Panc1 (cell line): ENCODE results near the gene DNAI2. TPM values are rescaled to one million over a fixed set of nuclear protein-coding genes. Genes with fewer than 3 reads are reported as not detected.

ENCODE experiments used
- ATAC-seq: fragments of 200-7000 bp; cut with Tn5 transposase; 2 replicates; pipeline ENCODE4 v1.9.1; 2020; ENCODE audit warnings: mild to moderate bottlenecking, moderate library complexity
- BruUV-seq: library from RNA; stranded (reverse); fragments of 400-500 nt; replicated peaks from 2 replicates; lab custom pipeline; 2021; lab: Mats Ljungman, UMichigan
- CTCF ChIA-PET: fragments of 300-600 bp; sonication (Branson Sonifier 250); formaldehyde crosslinking; loops from one replicate; lab custom pipeline; 2022; ENCODE audit warnings: antibody characterized with exemption; lab: Charles Lee
- POLR2A ChIA-PET: fragments of 300-600 bp; sonication (Branson Sonifier 250); formaldehyde crosslinking; loops from one replicate; lab custom pipeline; 2022; ENCODE audit warnings: antibody characterized with exemption; lab: Charles Lee
- DNase-seq: peaks from one replicate; pipeline ENCODE4 v3.0.0-alpha.2; 2010; ENCODE audit warnings: low read depth, low spot score
- H3K27ac ChIP-seq: 2 replicates; pipeline ENCODE4 v1.5.1; 2011; ENCODE audit warnings: mild to moderate bottlenecking, low read length, inconsistent platforms
- H3K27me3 ChIP-seq: fragments of 200-500 bp; sonication (Bioruptor generic); 2 replicates; pipeline ENCODE4 v1.6.0; 2014; ENCODE audit warnings: low read length, inconsistent platforms; ENCODE audit not compliant: control insufficient read depth, insufficient read depth
- H3K36me3 ChIP-seq: fragments of 200-500 bp; sonication (Bioruptor generic); 2 replicates; pipeline ENCODE4 v1.5.1; 2014; ENCODE audit warnings: inconsistent platforms, mild to moderate bottlenecking, low read length, moderate library complexity; ENCODE audit not compliant: control insufficient read depth, insufficient read depth
- H3K4me1 ChIP-seq: 2 replicates; pipeline ENCODE4 v1.5.1; 2011; ENCODE audit warnings: inconsistent platforms, mild to moderate bottlenecking, low read length, moderate library complexity; ENCODE audit not compliant: control insufficient read depth, insufficient read depth
- H3K4me3 ChIP-seq, 2 experiments: 2 replicates each; pipeline ENCODE4 v1.5.1; 2011 to 2012; ENCODE audit warnings: low read depth in 2 of 2, low read length in 2 of 2, mild to moderate bottlenecking in 2 of 2, inconsistent platforms in 1 of 2, moderate library complexity in 1 of 2
- H3K9me3 ChIP-seq: fragments of 200-500 bp; sonication (Bioruptor generic); 2 replicates; pipeline ENCODE4 v1.5.1; 2014; ENCODE audit warnings: low read depth, mild to moderate bottlenecking, inconsistent platforms, low read length, moderate library complexity; ENCODE audit not compliant: control insufficient read depth, insufficient read depth
- POLR2AphosphoS5 ChIP-seq: IDR thresholded peaks from 2 replicates; pipeline ENCODE4 v1.6.1; 2012; ENCODE audit warnings: mild to moderate bottlenecking, low read depth, low read length, moderate library complexity
- SIN3A ChIP-seq: IDR thresholded peaks from 2 replicates; pipeline ENCODE4 v1.6.1; 2012; ENCODE audit warnings: low read depth, mild to moderate bottlenecking, low read length, moderate library complexity, borderline replicate concordance; ENCODE audit not compliant: insufficient read depth
- TCF7L2 ChIP-seq: IDR thresholded peaks from 2 replicates; pipeline ENCODE4 v1.6.1; 2011; ENCODE audit warnings: mild to moderate bottlenecking, low read depth, low read length, inconsistent platforms
- in situ Hi-C: cut with HindIII; loops from 2 replicates; pipeline ENCODE4 v1.10.0; 2016; ENCODE audit warnings: low sequenced_read_pairs, low pct_unique_long_range_greater_than_20kb
- intact Hi-C: fragments of 100-400 bp; cut with micrococcal nuclease; formaldehyde crosslinking; loops from one replicate; pipeline ENCODE4 v1.10.0; 2022; ENCODE audit not compliant: unreplicated experiment
- total RNA-seq: library from RNA; stranded (reverse); gene quantifications from one replicate; pipeline ENCODE4 v1.2.1, GENCODE V29; 2021; ENCODE audit not compliant: unreplicated experiment
- TF ChIP-seq, protein P1 (sequence below), 2 experiments: IDR thresholded peaks; 2 replicates each; pipeline ENCODE4 v1.6.1; 2011 to 2012; ENCODE audit warnings: low read depth in 2 of 2, control low read depth in 1 of 2, low read length in 1 of 2, mild to moderate bottlenecking in 1 of 2, moderate library complexity in 1 of 2; ENCODE audit not compliant: insufficient read depth in 1 of 2
- TF ChIP-seq, protein P2 (sequence below): fragments of 450-650 bp; IDR thresholded peaks from 2 replicates; pipeline ENCODE4 v1.5.1; 2017; ENCODE audit warnings: mild to moderate bottlenecking

The DNAI2 gene
- total RNA-seq, 1 experiment from 2014 or later = not detected

GRCh38 chr17:74241847-74242246 is 32.2 kb upstream of the DNAI2 start:
- intact Hi-C loops (no loop called here), in situ Hi-C loops (no loop called here)
- POLR2A ChIA-PET = no interaction called here
- Histone ChIP-seq H3K9me3 (no peaks in the 10 kb centered on the region), H3K4me3 (no peak overlapping the region), H3K4me1 (no peaks in the 10 kb centered on the region), H3K27ac (no peak overlapping the region), H3K27me3 (no peaks in the 10 kb centered on the region), H3K36me3 (no peaks in the 10 kb centered on the region)
- no TSS peak for BruUV-seq
- CTCF ChIA-PET = no interaction called here
- no peak for ATAC-seq
- DNase-seq = no peak
- TF ChIP-seq TCF7L2 (no peak), POLR2AphosphoS5 (no peak), SIN3A (no peak)
- TF ChIP-seq, protein P1, sequence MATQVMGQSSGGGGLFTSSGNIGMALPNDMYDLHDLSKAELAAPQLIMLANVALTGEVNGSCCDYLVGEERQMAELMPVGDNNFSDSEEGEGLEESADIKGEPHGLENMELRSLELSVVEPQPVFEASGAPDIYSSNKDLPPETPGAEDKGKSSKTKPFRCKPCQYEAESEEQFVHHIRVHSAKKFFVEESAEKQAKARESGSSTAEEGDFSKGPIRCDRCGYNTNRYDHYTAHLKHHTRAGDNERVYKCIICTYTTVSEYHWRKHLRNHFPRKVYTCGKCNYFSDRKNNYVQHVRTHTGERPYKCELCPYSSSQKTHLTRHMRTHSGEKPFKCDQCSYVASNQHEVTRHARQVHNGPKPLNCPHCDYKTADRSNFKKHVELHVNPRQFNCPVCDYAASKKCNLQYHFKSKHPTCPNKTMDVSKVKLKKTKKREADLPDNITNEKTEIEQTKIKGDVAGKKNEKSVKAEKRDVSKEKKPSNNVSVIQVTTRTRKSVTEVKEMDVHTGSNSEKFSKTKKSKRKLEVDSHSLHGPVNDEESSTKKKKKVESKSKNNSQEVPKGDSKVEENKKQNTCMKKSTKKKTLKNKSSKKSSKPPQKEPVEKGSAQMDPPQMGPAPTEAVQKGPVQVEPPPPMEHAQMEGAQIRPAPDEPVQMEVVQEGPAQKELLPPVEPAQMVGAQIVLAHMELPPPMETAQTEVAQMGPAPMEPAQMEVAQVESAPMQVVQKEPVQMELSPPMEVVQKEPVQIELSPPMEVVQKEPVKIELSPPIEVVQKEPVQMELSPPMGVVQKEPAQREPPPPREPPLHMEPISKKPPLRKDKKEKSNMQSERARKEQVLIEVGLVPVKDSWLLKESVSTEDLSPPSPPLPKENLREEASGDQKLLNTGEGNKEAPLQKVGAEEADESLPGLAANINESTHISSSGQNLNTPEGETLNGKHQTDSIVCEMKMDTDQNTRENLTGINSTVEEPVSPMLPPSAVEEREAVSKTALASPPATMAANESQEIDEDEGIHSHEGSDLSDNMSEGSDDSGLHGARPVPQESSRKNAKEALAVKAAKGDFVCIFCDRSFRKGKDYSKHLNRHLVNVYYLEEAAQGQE (IDR thresholded peaks at IDR 0.05; ENCODE audit: insufficient read depth in 1 of 2, low read depth in 2 of 2, low read length in 1 of 2) = no peak
- TF ChIP-seq, protein P2, sequence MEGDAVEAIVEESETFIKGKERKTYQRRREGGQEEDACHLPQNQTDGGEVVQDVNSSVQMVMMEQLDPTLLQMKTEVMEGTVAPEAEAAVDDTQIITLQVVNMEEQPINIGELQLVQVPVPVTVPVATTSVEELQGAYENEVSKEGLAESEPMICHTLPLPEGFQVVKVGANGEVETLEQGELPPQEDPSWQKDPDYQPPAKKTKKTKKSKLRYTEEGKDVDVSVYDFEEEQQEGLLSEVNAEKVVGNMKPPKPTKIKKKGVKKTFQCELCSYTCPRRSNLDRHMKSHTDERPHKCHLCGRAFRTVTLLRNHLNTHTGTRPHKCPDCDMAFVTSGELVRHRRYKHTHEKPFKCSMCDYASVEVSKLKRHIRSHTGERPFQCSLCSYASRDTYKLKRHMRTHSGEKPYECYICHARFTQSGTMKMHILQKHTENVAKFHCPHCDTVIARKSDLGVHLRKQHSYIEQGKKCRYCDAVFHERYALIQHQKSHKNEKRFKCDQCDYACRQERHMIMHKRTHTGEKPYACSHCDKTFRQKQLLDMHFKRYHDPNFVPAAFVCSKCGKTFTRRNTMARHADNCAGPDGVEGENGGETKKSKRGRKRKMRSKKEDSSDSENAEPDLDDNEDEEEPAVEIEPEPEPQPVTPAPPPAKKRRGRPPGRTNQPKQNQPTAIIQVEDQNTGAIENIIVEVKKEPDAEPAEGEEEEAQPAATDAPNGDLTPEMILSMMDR = no peak

- ATAC-seq (no peak), DNase-seq (no peak)
- no peaks in the 10 kb centered on the region for H3K4me1 ChIP-seq
- H3K27me3 ChIP-seq = no peaks in the 10 kb centered on the region
- H3K9me3 ChIP-seq = no peaks in the 10 kb centered on the region
- intact Hi-C loops = no loop called here
- in situ Hi-C loops = no loop called here
- ChIA-PET POLR2A (no interaction called here), CTCF (no interaction called here)
- no peaks in the 10 kb centered on the region for H3K36me3 ChIP-seq
- no peak overlapping the region for H3K4me3 ChIP-seq
- no TSS peak for BruUV-seq
- TF ChIP-seq SIN3A (no peak), POLR2AphosphoS5 (no peak)
- TF ChIP-seq, protein P1 (IDR thresholded peaks at IDR 0.05; ENCODE audit: insufficient read depth in 1 of 2, low read depth in 2 of 2, low read length in 1 of 2) = no peak
- TF ChIP-seq, protein P2 = no peak
- H3K27ac ChIP-seq = no peak overlapping the region
These were observed 30.9 kb upstream of the DNAI2 start for GRCh38 chr17:74243013-74243755.
